ENCODE results near the gene SLC16A8.

Gene SLC16A8

GRCh38 chr22:38106814-38107578 is 23.0 kb upstream of the SLC16A8 start:
- no peaks in the 10 kb centered on the region for H3K36me3 ChIP-seq
- H3K27me3 ChIP-seq (ENCODE audit: insufficient read depth, low read depth, severe bottlenecking), result no peaks in the 10 kb centered on the region
- TF ChIP-seq CTCF (IDR thresholded peaks at IDR 0.05; ENCODE audit: low read depth, low read length), result 0 out of 2 replicates have a peak, but pooled peaks have one; percentile 14
- H3K4me3 ChIP-seq (ENCODE audit: low read depth, low read length), result no peak overlapping the region
- no peaks in the 10 kb centered on the region for H3K9me3 ChIP-seq (ENCODE audit: severe bottlenecking)
- no peak for DNase-seq
- H3K27ac ChIP-seq, result no peak overlapping the region

GRCh38 chr22:38104084-38104483 is 20.1 kb upstream of the SLC16A8 start:
- no peak for DNase-seq
- no peaks in the 10 kb centered on the region for H3K36me3 ChIP-seq
- TF ChIP-seq CTCF (IDR thresholded peaks at IDR 0.05; ENCODE audit: low read depth, low read length), result peak; percentile 54
- no peaks in the 10 kb centered on the region for H3K9me3 ChIP-seq (ENCODE audit: severe bottlenecking)
- H3K27me3 ChIP-seq (ENCODE audit: insufficient read depth, low read depth, severe bottlenecking), result no peaks in the 10 kb centered on the region
- no peak overlapping the region for H3K27ac ChIP-seq
- no peak overlapping the region for H3K4me3 ChIP-seq (ENCODE audit: low read depth, low read length)

DNA sequence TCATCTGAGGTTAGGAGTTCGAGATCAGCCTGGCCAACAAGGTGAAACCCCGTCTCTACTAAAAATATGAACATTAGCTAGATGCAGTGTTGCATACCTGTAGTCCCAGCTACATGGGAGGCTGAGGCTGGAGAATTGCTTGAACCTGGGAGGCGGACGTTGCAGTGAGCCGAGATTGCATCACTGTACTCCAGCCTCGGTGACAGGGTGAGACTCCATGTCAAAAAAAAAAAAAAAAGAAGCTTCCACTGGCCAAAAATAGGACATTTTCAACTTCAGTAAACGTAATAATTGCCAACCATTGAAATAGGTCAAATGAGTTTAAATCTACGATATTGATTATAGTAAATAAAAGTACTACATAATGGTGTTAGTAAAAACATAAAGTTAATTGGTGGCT is 19.7 kb upstream of the SLC16A8 start:
- no peak for TF ChIP-seq CTCF (IDR thresholded peaks at IDR 0.05; ENCODE audit: low read depth, low read length)
- no peak for DNase-seq

GRCh38 chr22:38098410-38099249 is 14.6 kb upstream of the SLC16A8 start:
- no peak overlapping the region for H3K27ac ChIP-seq
- no peaks in the 10 kb centered on the region for H3K9me3 ChIP-seq (ENCODE audit: severe bottlenecking)
- H3K4me3 ChIP-seq (ENCODE audit: low read depth, low read length), result no peak overlapping the region
- no peak for TF ChIP-seq CTCF (IDR thresholded peaks at IDR 0.05; ENCODE audit: low read depth, low read length)
- no peaks in the 10 kb centered on the region for H3K36me3 ChIP-seq
- DNase-seq, result no peak
- no peaks in the 10 kb centered on the region for H3K27me3 ChIP-seq (ENCODE audit: insufficient read depth, low read depth, severe bottlenecking)

More for the DNA sequence above, 19.7 kb upstream of the SLC16A8 start:
- Histone ChIP-seq H3K36me3 (no peaks in the 10 kb centered on the region), H3K4me3 (ENCODE audit: low read depth, low read length) (no peak overlapping the region), H3K27me3 (ENCODE audit: insufficient read depth, low read depth, severe bottlenecking) (no peaks in the 10 kb centered on the region), H3K27ac (no peak overlapping the region), H3K9me3 (ENCODE audit: severe bottlenecking) (no peaks in the 10 kb centered on the region)

- H3K27ac ChIP-seq, result no peak overlapping the region
- no peaks in the 10 kb centered on the region for H3K9me3 ChIP-seq (ENCODE audit: severe bottlenecking)
- TF ChIP-seq CTCF (IDR thresholded peaks at IDR 0.05; ENCODE audit: low read depth, low read length), result 0 out of 2 replicates have a peak, but pooled peaks have one; percentile 13
- no peaks in the 10 kb centered on the region for H3K27me3 ChIP-seq (ENCODE audit: insufficient read depth, low read depth, severe bottlenecking)
- H3K36me3 ChIP-seq, result no peaks in the 10 kb centered on the region
- H3K4me3 ChIP-seq (ENCODE audit: low read depth, low read length), result no peak overlapping the region
- DNase-seq, result no peak
Measured at GRCh38 chr22:38097557-38098409, 13.8 kb upstream of the SLC16A8 start.
